ENCODE data around the gene NAA35.

DNA sequence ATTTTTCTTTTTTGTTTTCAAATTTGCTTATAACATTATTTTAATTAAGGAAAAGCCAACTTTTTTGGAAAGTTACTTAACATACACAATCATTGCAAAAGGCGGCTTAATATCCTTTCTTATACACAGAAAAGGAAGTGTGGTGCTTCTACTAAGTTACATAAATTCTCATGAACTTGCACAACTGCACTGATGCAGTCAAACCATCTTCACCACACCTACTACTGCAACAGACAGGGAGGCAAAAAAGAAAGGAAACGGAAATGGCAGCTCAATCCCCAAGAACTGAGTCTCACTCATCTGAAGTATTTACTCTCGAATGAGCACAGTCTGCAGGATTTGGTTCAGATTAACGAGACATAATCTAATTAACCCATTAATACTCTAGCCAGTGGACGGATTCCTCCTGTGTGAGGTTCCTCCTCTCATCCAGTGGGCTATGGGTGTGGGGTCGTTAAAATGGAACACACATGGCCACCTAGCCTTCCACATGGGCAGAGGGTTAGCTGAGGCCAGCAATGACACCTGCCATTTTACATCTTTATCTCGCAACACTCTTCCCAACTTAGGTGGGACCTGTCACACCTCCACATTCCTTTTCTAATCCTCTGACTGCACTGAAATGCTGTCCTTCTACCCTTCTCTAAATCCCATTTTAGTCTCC, 128.4 kb downstream of the NAA35 start:
- TF ChIP-seq, protein P1, sequence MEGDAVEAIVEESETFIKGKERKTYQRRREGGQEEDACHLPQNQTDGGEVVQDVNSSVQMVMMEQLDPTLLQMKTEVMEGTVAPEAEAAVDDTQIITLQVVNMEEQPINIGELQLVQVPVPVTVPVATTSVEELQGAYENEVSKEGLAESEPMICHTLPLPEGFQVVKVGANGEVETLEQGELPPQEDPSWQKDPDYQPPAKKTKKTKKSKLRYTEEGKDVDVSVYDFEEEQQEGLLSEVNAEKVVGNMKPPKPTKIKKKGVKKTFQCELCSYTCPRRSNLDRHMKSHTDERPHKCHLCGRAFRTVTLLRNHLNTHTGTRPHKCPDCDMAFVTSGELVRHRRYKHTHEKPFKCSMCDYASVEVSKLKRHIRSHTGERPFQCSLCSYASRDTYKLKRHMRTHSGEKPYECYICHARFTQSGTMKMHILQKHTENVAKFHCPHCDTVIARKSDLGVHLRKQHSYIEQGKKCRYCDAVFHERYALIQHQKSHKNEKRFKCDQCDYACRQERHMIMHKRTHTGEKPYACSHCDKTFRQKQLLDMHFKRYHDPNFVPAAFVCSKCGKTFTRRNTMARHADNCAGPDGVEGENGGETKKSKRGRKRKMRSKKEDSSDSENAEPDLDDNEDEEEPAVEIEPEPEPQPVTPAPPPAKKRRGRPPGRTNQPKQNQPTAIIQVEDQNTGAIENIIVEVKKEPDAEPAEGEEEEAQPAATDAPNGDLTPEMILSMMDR (conservative IDR thresholded peaks at IDR 0.05; ENCODE audit: low read length) = no peak
- TF ChIP-seq EZH2phosphoT487 (IDR thresholded peaks at IDR 0.05; ENCODE audit: borderline replicate concordance, low read depth, low read length) = no peak

Data from OCI-LY7 (cell line).